ENCODE results near the gene LONRF2. TPM values are rescaled to one million over a fixed set of nuclear protein-coding genes. Genes with fewer than 3 reads are reported as not detected.

Gene LONRF2
- total and polyA plus RNA-seq, 2 donors (not counting 1 experiment from before 2014, with no cell fraction given): under 0.01 to 0.01 TPM

- no peaks in the 10 kb centered on the region for H3K36me3 ChIP-seq (ENCODE audit: control insufficient read depth, insufficient read depth, low read length)
- no peak overlapping the region for H3K27ac ChIP-seq (ENCODE audit: insufficient read depth, low read length)
- TF ChIP-seq CTCF (conservative IDR thresholded peaks at IDR 0.05 in 1 of 2, IDR thresholded peaks at IDR 0.05 in 1 of 2; ENCODE audit: low read depth in 1 of 2, low read length in 2 of 2) (no peak), EZH2 (IDR thresholded peaks at IDR 0.05; ENCODE audit: low read length, missing control alignments) (no peak)
- no peaks in the 10 kb centered on the region for H3K27me3 ChIP-seq (ENCODE audit: control insufficient read depth, insufficient read depth, low read length)
- H4K20me1 ChIP-seq (ENCODE audit: control insufficient read depth, extremely low read depth, insufficient read depth, low read length): no peaks in the 10 kb centered on the region
- H2AFZ ChIP-seq (ENCODE audit: low read length): no peak overlapping the region
- H3K79me2 ChIP-seq (ENCODE audit: control insufficient read depth, insufficient read depth, low read length): no peaks in the 10 kb centered on the region
- H3K4me3 ChIP-seq (replicated peaks in 1 of 4; ENCODE audit: control extremely low read depth in 1 of 4, insufficient read depth in 1 of 4, low read depth in 3 of 4, low read length in 4 of 4): no peak overlapping the region
- no peak for DNase-seq (ENCODE audit: low read depth in 2 of 2)
- H3K9me3 ChIP-seq (ENCODE audit: control insufficient read depth, insufficient read depth, low read depth, low read length): no peaks in the 10 kb centered on the region
- no peak overlapping the region for H3K4me2 ChIP-seq (ENCODE audit: extremely low read depth, insufficient read depth, low read length)
- no peak overlapping the region for H3K9ac ChIP-seq (ENCODE audit: insufficient read depth, low read length)
- no peaks in the 10 kb centered on the region for H3K4me1 ChIP-seq (ENCODE audit: control insufficient read depth, extremely low read depth, insufficient read depth, low read length)
Observed at GRCh38 chr2:100264121-100264520, 58.2 kb downstream of the LONRF2 start.

DNA sequence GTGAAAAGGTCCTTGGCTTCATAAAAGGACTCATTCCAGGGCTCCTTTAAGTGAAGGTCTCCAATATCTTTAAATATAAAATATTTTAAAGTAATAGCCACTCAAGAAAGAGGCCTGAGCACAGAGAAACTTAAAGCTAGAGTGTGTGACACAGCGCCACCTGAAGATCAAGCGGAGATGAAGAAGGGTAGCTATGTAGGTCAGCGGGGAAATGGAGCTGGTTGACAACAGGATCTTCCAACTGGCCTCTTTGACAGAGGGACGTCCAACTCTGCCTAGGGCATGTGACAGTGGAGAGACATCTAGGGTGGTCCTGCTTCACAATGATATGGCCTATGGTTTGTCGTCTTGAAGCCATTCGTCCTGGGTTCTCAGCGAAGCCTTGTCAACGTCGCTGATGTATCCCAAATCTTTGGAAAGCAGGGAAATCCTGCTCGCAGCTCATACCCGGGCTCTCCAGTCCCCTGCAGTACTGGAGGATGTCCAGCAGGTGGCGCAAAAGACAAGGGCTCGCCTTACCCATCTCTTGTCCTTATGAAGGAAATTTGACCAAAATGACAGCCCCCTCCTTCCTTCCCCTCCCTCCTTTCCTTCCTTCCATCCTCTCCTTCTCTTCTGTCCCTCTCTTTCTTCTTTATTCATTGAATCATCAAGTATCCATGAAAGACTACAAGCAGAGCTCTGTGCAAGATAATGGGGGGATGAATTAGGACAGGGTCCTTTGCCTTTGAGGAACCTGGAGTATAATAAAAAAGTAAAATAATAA lies 59.6 kb downstream of the LONRF2 start:
- Histone ChIP-seq H3K4me3 (replicated peaks in 1 of 4; ENCODE audit: control extremely low read depth in 1 of 4, insufficient read depth in 1 of 4, low read depth in 3 of 4, low read length in 4 of 4) (peak overlapping the region in 1 of 4 experiments; percentile 13), H3K36me3 (ENCODE audit: control insufficient read depth, insufficient read depth, low read length) (no peaks in the 10 kb centered on the region), H4K20me1 (ENCODE audit: control insufficient read depth, extremely low read depth, insufficient read depth, low read length) (no peaks in the 10 kb centered on the region), H3K27me3 (ENCODE audit: control insufficient read depth, insufficient read depth, low read length) (no peaks in the 10 kb centered on the region), H3K4me2 (ENCODE audit: extremely low read depth, insufficient read depth, low read length) (no peak overlapping the region), H3K9ac (ENCODE audit: insufficient read depth, low read length) (no peak overlapping the region), H3K79me2 (ENCODE audit: control insufficient read depth, insufficient read depth, low read length) (no peaks in the 10 kb centered on the region), H3K4me1 (ENCODE audit: control insufficient read depth, extremely low read depth, insufficient read depth, low read length) (no peaks in the 10 kb centered on the region), H2AFZ (ENCODE audit: low read length) (no peak overlapping the region), H3K9me3 (ENCODE audit: control insufficient read depth, insufficient read depth, low read depth, low read length) (no peaks in the 10 kb centered on the region), H3K27ac (ENCODE audit: insufficient read depth, low read length) (no peak overlapping the region)
- DNase-seq (ENCODE audit: low read depth in 2 of 2): peak; percentile 42 to 68
- TF ChIP-seq EZH2 (IDR thresholded peaks at IDR 0.05; ENCODE audit: low read length, missing control alignments): no peak
- peak; percentile 98 to 99 for TF ChIP-seq CTCF (conservative IDR thresholded peaks at IDR 0.05 in 1 of 2, IDR thresholded peaks at IDR 0.05 in 1 of 2; ENCODE audit: low read depth in 1 of 2, low read length in 2 of 2)

DNA sequence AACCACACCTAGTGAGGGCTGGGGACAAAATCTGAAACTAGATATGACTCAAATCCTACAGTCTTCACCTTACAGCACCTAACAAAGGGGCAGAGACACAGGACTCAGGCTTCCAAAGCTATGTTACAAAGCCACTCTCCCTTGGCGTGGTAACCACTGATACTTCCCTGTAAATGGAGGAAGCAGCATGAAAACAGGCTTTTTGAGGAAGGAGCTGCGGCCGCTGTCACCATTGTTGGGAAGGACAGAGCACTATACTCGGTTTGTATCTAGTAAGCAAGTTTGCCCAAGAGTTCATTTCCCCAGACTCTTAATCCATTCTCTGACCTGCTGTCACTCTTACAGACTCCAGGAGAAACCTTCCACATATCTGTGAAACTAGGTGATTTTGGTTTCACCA lies 60.3 kb downstream of the LONRF2 start:
- Histone ChIP-seq H3K9me3 (ENCODE audit: control insufficient read depth, insufficient read depth, low read depth, low read length) (no peaks in the 10 kb centered on the region), H4K20me1 (ENCODE audit: control insufficient read depth, extremely low read depth, insufficient read depth, low read length) (no peaks in the 10 kb centered on the region), H3K27me3 (ENCODE audit: control insufficient read depth, insufficient read depth, low read length) (no peaks in the 10 kb centered on the region), H3K36me3 (ENCODE audit: control insufficient read depth, insufficient read depth, low read length) (no peaks in the 10 kb centered on the region), H3K4me2 (ENCODE audit: extremely low read depth, insufficient read depth, low read length) (no peak overlapping the region), H3K9ac (ENCODE audit: insufficient read depth, low read length) (no peak overlapping the region), H3K27ac (ENCODE audit: insufficient read depth, low read length) (no peak overlapping the region), H3K4me3 (replicated peaks in 1 of 4; ENCODE audit: control extremely low read depth in 1 of 4, insufficient read depth in 1 of 4, low read depth in 3 of 4, low read length in 4 of 4) (no peak overlapping the region), H2AFZ (ENCODE audit: low read length) (no peak overlapping the region), H3K79me2 (ENCODE audit: control insufficient read depth, insufficient read depth, low read length) (no peaks in the 10 kb centered on the region), H3K4me1 (ENCODE audit: control insufficient read depth, extremely low read depth, insufficient read depth, low read length) (no peaks in the 10 kb centered on the region)
- no peak for TF ChIP-seq CTCF (conservative IDR thresholded peaks at IDR 0.05 in 1 of 2, IDR thresholded peaks at IDR 0.05 in 1 of 2; ENCODE audit: low read depth in 1 of 2, low read length in 2 of 2)
- DNase-seq (ENCODE audit: low read depth in 2 of 2): no peak

Measured in fibroblast of lung (primary cell).